Measurements from ENCODE around the gene PHLDA2. TPM values are rescaled to one million over a fixed set of nuclear protein-coding genes. Genes with fewer than 3 reads are reported as not detected.

PHLDA2 gene
- total RNA-seq, 1 experiment from 2014 or later = 309 TPM

DNA sequence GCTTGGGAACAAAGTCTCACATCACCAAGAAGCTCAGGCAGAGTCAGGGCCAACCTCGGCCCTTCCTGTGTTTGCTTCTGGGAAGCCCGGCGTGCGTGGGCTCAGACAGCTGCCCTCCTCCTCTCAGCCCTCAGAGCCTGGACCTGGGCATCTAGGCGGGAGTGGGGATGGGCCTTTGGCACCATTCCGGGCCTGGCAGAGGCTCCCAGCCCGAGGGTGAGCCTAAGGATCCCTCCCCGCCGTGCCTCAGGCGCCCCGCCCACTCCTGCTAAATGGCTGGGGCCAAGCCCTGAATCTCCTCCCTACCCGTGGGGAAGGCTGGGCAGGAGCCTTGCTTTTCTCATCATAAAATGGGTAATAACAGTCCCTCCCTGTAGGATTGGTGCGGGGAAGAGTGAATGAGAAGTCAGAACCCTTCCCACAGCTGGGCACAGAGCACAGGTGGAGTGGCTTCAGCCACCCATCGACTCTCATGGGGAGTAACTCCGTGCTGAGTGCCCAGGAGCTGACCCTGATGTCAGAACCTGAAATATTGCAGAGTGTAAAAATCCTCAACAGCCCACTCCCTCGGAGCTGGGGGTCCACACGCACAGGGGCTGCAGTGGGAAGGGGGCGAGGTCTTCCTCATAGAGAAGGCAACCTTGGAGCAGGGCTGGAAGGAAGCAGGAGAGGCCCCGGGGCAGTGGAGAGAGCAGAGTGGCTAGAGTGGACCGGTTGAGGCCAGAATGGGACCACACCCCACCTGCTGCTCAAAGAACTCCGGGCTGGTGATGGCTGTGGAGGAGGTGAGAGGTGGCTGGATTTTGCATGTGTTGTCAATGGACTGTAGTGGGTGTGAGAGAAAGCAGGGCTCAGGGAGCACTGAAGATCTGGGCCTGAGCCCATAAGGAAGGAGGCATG is 24.8 kb downstream of the PHLDA2 start:
- BruUV-seq (replicated peaks) = no TSS peak
- Histone ChIP-seq H2AFZ (ENCODE audit: low read depth, low read length, poor library complexity, severe bottlenecking) (no peak overlapping the region), H3K27me3 (ENCODE audit: insufficient read depth, low read length) (no peaks in the 10 kb centered on the region), H3K9me2 (ENCODE audit: insufficient read depth) (no peaks in the 10 kb centered on the region), H3K36me3 (ENCODE audit: control insufficient read depth in 1 of 2, insufficient read depth in 2 of 2, low read length in 2 of 2) (no peaks in the 10 kb centered on the region), H3K9ac (ENCODE audit: low read length) (peak overlapping the region; percentile 72), H3K4me1 (ENCODE audit: control insufficient read depth in 1 of 2, insufficient read depth in 2 of 2, low read length in 2 of 2) (peaks cover 38 to 51% of the 10 kb centered on the region in 2 experiments), H3K27ac (ENCODE audit: low read depth, low read length) (peak overlapping the region; percentile 86), H3K4me2 (ENCODE audit: low read length) (peak overlapping the region; percentile 99), H3K9me3 (ENCODE audit: control insufficient read depth in 1 of 2, insufficient read depth in 1 of 2, low read depth in 1 of 2, low read length in 2 of 2) (no peaks in the 10 kb centered on the region), H4K20me1 (ENCODE audit: insufficient read depth) (no peaks in the 10 kb centered on the region), H3K79me2 (ENCODE audit: insufficient read depth, low read length) (no peaks in the 10 kb centered on the region), H3K4me3 (replicated peaks in 1 of 2; ENCODE audit: low read depth in 1 of 2, low read length in 2 of 2) (peak overlapping the region; percentile 70 to 76)
- intact Hi-C loops (cut with micrococcal nuclease) = no loop called here
- CTCF ChIA-PET = interaction anchor here (2.9 to 5.0 kb wide), 2 partner anchors 13 to 26 kb away, joined by 13 to 32 read pairs; partner anchors contain the start of gene PHLDA2
- DNase-seq (ENCODE audit: low read depth, low spot score) (no peak), ATAC-seq (peak; percentile 45)
- POLR2A ChIA-PET = interaction anchor here (0.8 to 3.6 kb wide), 4 partner anchors 8 to 25 kb away, joined by 3 to 21 read pairs (median 9); partner anchors contain the start of gene PHLDA2
- RAD21 ChIA-PET (ENCODE audit: low non-redundant PET in 1 of 2, low total read pairs in 2 of 2, uncharacterized antibody in 2 of 2, unreplicated experiment in 2 of 2) = interaction anchor here in 1 of 2 experiments (0.8 kb wide), 1 partner anchor 26 kb away, joined by 3 read pairs; no protein-coding TSS in a partner anchor
- TF ChIP-seq ZNF274 (IDR thresholded peaks at IDR 0.05; ENCODE audit: low read depth, low read length) (no peak), FOSL1 (IDR thresholded peaks at IDR 0.05; ENCODE audit: low read depth) (no peak), RAD21 (IDR thresholded peaks at IDR 0.05; ENCODE audit: low read depth) (no peak), EZH2phosphoT487 (IDR thresholded peaks at IDR 0.05; ENCODE audit: borderline replicate concordance) (no peak), ZFX (IDR thresholded peaks at IDR 0.05) (no peak), POLR2A (IDR thresholded peaks at IDR 0.05; ENCODE audit: borderline replicate concordance, extremely low read depth, insufficient read depth, insufficient read length) (no peak), EGR1 (IDR thresholded peaks at IDR 0.05; ENCODE audit: low read depth) (no peak), SIN3A (IDR thresholded peaks at IDR 0.05; ENCODE audit: low read depth) (no peak), CBX3 (IDR thresholded peaks at IDR 0.05; ENCODE audit: low read depth) (no peak), SP1 (IDR thresholded peaks at IDR 0.05; ENCODE audit: low read depth) (no peak), JUND (IDR thresholded peaks at IDR 0.05) (no peak), TCF7L2 (IDR thresholded peaks at IDR 0.05; ENCODE audit: borderline replicate concordance, extremely low read depth, insufficient read depth, insufficient read length) (no peak), POLR2AphosphoS5 (IDR thresholded peaks at IDR 0.05; ENCODE audit: low read depth, low read length) (no peak; the same call in none of the 2 replicates), YY1 (IDR thresholded peaks at IDR 0.05; ENCODE audit: extremely low read depth, insufficient replicate concordance, low read depth, low read length) (no peak), SRF (IDR thresholded peaks at IDR 0.05; ENCODE audit: low read depth) (no peak)
- TF ChIP-seq, protein P1, sequence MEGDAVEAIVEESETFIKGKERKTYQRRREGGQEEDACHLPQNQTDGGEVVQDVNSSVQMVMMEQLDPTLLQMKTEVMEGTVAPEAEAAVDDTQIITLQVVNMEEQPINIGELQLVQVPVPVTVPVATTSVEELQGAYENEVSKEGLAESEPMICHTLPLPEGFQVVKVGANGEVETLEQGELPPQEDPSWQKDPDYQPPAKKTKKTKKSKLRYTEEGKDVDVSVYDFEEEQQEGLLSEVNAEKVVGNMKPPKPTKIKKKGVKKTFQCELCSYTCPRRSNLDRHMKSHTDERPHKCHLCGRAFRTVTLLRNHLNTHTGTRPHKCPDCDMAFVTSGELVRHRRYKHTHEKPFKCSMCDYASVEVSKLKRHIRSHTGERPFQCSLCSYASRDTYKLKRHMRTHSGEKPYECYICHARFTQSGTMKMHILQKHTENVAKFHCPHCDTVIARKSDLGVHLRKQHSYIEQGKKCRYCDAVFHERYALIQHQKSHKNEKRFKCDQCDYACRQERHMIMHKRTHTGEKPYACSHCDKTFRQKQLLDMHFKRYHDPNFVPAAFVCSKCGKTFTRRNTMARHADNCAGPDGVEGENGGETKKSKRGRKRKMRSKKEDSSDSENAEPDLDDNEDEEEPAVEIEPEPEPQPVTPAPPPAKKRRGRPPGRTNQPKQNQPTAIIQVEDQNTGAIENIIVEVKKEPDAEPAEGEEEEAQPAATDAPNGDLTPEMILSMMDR (IDR thresholded peaks at IDR 0.05 in 2 of 3, conservative IDR thresholded peaks at IDR 0.05 in 1 of 3; ENCODE audit: borderline replicate concordance in 1 of 3, insufficient read depth in 1 of 3, low read depth in 2 of 3, low read length in 2 of 3) = no peak
- TF ChIP-seq, protein P2, sequence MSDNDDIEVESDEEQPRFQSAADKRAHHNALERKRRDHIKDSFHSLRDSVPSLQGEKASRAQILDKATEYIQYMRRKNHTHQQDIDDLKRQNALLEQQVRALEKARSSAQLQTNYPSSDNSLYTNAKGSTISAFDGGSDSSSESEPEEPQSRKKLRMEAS (IDR thresholded peaks at IDR 0.05) = no peak
- TF ChIP-seq, protein P3, sequence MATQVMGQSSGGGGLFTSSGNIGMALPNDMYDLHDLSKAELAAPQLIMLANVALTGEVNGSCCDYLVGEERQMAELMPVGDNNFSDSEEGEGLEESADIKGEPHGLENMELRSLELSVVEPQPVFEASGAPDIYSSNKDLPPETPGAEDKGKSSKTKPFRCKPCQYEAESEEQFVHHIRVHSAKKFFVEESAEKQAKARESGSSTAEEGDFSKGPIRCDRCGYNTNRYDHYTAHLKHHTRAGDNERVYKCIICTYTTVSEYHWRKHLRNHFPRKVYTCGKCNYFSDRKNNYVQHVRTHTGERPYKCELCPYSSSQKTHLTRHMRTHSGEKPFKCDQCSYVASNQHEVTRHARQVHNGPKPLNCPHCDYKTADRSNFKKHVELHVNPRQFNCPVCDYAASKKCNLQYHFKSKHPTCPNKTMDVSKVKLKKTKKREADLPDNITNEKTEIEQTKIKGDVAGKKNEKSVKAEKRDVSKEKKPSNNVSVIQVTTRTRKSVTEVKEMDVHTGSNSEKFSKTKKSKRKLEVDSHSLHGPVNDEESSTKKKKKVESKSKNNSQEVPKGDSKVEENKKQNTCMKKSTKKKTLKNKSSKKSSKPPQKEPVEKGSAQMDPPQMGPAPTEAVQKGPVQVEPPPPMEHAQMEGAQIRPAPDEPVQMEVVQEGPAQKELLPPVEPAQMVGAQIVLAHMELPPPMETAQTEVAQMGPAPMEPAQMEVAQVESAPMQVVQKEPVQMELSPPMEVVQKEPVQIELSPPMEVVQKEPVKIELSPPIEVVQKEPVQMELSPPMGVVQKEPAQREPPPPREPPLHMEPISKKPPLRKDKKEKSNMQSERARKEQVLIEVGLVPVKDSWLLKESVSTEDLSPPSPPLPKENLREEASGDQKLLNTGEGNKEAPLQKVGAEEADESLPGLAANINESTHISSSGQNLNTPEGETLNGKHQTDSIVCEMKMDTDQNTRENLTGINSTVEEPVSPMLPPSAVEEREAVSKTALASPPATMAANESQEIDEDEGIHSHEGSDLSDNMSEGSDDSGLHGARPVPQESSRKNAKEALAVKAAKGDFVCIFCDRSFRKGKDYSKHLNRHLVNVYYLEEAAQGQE (IDR thresholded peaks at IDR 0.05; ENCODE audit: low read depth) = no peak
- TF ChIP-seq, protein P4, sequence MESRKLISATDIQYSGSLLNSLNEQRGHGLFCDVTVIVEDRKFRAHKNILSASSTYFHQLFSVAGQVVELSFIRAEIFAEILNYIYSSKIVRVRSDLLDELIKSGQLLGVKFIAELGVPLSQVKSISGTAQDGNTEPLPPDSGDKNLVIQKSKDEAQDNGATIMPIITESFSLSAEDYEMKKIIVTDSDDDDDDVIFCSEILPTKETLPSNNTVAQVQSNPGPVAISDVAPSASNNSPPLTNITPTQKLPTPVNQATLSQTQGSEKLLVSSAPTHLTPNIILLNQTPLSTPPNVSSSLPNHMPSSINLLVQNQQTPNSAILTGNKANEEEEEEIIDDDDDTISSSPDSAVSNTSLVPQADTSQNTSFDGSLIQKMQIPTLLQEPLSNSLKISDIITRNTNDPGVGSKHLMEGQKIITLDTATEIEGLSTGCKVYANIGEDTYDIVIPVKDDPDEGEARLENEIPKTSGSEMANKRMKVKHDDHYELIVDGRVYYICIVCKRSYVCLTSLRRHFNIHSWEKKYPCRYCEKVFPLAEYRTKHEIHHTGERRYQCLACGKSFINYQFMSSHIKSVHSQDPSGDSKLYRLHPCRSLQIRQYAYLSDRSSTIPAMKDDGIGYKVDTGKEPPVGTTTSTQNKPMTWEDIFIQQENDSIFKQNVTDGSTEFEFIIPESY (IDR thresholded peaks at IDR 0.05; ENCODE audit: extremely low read depth, insufficient replicate concordance, low read length) = no peak
